22Rv1 (cell line): ENCODE results near the gene ZNF223.

Source experiments
- ZFX ChIP-seq: fragments of 450-650 bp; IDR thresholded peaks from 2 replicates; pipeline ENCODE4 v1.6.1; 2017; ENCODE audit warnings: antibody characterized with exemption, borderline replicate concordance
- TF ChIP-seq, protein P1 (sequence below): fragments of 450-650 bp; IDR thresholded peaks from 2 replicates; pipeline ENCODE4 v1.5.1; 2017; ENCODE audit warnings: mild to moderate bottlenecking

DNA sequence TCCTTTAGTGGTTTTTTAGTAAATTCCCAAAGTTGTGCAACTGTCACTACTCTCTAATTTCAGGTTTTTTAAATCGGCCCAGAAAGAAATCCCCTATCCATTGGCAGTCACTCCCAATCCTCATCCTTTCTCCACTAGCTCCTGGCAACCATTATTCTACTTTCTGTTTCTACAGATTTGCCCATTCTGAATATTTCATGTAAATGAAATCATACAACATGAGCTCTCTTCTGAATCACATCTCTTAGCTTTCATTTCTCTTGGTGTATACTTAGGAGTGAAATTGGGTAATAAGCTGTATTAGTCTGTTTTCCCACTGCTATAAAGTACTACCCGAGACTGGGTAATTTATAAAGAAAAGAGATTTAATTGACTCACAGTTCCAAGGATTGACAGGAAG lies 9.7 kb upstream of the ZNF223 start:
- TF ChIP-seq, protein P1, sequence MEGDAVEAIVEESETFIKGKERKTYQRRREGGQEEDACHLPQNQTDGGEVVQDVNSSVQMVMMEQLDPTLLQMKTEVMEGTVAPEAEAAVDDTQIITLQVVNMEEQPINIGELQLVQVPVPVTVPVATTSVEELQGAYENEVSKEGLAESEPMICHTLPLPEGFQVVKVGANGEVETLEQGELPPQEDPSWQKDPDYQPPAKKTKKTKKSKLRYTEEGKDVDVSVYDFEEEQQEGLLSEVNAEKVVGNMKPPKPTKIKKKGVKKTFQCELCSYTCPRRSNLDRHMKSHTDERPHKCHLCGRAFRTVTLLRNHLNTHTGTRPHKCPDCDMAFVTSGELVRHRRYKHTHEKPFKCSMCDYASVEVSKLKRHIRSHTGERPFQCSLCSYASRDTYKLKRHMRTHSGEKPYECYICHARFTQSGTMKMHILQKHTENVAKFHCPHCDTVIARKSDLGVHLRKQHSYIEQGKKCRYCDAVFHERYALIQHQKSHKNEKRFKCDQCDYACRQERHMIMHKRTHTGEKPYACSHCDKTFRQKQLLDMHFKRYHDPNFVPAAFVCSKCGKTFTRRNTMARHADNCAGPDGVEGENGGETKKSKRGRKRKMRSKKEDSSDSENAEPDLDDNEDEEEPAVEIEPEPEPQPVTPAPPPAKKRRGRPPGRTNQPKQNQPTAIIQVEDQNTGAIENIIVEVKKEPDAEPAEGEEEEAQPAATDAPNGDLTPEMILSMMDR: no peak
- TF ChIP-seq ZFX: no peak
